ENCODE measurements around the gene HIBCH.
"Not testable (repeated sequence)": the region's sequence is repeated elsewhere in the genome, so short reads cannot be mapped to it uniquely, and the experiment has no call there.

Gene HIBCH

DNA sequence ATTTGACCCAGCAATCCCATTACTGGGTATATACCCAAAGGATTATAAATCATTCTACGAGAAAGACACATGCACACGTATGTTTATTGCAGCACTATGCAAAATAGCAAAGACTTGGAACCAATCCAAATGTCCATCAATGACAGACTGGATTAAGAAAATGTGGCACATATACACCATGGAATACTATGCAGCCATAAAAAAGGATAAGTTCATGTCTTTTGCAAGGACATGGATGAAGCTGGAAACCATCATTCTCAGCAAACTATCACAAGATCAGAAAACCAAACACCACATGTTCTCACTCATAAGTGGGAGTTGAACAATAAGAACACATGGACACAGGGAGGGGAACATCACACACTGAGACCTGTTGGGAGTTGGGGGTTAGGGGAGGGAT is 96.9 kb downstream of the HIBCH start:
- not testable (repeated sequence) for DNase-seq

DNA sequence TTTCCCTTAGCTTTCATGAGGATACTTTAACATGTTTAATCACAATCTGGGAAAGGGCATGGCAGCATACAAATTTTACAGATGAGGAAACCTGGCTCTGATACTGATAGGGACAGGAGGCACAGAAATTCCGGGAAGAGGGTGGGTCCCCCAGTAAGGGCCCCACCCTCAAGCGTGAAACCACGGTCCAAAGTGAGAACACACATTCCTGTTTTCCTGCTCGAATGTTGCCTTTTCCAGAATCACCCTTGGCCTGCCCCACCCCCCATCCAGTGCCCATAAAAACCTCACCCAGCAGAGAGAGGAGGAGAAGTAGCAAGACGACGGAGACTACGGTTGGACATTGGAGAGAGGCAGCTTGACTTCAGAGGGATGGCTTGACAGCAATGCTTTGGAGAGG is 98.2 kb downstream of the HIBCH start:
- DNase-seq, result no peak

- DNase-seq, result no peak
Measured at GRCh38 chr2:190219186-190219585, 100.4 kb downstream of the HIBCH start.

DNA sequence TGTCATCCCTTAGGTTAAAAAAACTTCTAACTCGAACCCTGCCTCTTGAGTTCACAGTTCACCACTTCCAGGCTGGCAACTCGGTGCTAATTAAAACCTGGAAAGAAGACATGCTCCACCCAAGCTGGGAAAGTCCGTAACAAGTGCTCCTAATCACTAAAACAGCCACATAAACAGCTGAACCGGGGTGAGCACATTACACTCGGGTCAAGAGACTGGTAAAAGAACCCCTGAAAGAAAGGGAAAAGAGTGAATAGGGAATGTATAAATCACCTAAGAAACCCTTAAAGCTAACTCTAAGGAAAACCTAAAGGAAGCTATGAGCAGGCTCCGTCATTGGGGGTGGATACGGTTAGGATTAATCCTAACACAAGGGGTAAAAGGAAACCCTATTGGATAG is 102.0 kb downstream of the HIBCH start:
- DNase-seq, result no peak

DNA sequence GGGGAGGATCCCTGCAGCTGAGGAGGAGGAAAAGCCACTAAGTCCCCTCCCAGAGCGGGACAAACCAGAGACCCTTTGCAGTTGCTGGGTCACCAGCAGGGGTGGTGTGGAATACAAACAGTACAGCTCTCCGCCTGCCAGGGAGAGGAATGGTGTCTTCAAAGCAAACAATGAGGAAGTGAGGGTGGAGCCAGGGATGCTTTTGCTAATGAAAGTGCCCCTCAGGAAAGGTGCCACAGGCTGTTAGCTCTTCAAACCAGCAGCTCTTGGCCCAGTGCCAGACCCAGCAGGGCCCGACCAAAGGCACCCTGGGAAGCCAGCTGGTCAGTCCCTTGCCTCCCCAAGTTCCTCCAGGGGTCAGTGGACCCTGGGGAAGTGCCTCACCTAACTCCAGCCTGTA is 102.8 kb downstream of the HIBCH start:
- DNase-seq, result no peak

DNA sequence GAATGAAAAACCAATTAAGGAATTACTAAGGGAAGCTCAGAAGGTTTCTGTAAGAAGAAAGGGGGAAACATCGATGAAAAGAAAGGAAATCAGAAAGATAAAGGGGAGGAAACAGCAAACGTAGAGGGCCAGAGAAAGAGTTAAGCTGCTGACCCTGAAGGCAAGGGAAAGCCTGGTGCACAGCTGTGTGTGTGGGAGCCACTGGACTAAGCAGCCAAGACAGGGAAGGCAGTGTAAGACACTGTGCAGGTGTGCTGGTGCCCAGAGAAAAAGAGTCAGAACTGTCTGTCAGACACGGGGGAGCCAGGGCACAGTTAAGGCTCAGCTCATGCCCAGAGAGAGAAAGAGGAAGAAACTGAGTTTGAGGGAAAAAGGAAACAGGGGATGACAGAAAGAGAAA is 104.0 kb downstream of the HIBCH start:
- no peak for DNase-seq

DNA sequence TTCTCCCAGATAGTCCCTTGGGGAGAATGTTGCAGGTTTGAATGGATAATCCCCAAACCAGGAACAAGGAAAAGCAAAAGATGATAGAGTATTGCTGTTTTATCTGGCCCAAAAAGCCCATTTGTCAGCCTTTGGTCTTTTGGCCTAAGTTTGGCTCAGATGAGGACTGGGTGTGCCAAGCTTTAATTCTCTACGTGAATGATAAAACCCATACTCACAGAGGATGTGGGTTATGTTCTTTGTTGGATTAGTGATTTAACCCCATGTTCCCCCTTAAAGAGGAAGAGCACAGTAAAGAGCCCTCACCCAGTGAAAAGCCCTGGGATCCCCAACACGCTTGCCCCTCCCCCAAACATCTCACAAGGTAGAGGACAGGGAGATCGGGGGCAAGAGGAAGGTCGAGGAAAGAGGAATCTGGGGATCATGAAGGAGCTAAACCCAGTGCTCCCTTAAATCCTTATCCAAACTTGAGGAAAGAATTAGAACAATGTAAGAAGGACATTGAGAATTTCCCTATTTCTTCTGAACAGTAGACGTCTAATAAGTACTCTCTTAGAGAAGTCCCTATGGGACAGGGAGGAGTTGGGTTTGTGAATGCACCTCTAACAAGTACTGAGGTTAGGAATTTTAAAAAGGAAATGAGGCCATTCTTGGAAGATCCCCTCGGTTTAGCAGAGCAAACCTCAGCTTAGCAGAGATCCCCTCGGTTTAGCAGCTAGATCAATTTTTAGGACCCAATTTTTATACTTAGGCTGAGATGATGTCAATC is 105.0 kb downstream of the HIBCH start:
- DNase-seq, result no peak

GRCh38 chr2:190213441-190214335 is 105.9 kb downstream of the HIBCH start:
- DNase-seq, result no peak

DNA sequence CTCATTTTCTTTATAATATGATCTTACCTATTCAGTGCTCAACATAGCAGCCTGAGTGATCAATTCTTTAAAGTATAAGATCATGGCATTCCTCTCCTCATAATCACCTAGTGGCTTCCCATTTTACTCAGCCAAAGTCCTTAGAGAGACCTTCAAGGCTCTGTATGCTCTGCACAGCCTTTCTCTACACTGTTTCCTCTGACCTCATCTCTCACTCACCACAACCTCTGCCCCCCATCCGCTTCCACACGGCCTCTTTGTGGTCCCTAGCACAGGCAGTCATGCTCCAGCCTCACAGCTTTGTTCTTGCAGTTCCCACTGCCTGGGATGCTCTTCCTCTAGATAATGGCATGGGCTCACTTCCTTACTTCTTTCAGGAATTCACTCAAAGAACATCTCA is 109.2 kb downstream of the HIBCH start:
- no peak for DNase-seq

DNA sequence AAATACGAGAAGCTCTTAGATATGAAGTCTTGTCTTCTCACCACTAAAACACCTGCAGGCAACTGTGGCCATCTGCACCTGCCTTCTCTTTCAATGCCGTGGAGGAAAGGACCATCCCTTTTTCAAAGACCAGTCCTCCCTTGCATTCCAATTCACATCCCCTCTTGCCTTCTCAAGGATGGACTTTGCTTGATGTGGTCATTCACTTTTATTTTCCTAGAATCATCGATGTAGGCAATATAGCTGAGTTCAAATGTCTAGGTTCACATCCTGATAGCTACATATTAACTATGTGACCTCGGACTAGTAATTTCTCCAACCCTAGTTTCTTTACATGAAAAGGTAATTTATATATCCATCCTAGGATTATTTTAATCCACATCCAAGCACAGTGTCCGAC is 110.1 kb downstream of the HIBCH start:
- DNase-seq, result no peak

GRCh38 chr2:190207930-190208329 is 111.7 kb downstream of the HIBCH start:
- DNase-seq, result no peak

- DNase-seq, result no peak
Measured at GRCh38 chr2:190205657-190206056, 114.0 kb downstream of the HIBCH start.

- no peak for DNase-seq
Measured at GRCh38 chr2:190202604-190203003, 117.0 kb downstream of the HIBCH start.

GRCh38 chr2:190202018-190202417 is 117.6 kb downstream of the HIBCH start:
- no peak for DNase-seq

- DNase-seq, result no peak
Measured at GRCh38 chr2:190200603-190201002, 119.0 kb downstream of the HIBCH start.

- no peak for DNase-seq
Measured at GRCh38 chr2:190199530-190199929, 120.1 kb downstream of the HIBCH start.

DNA sequence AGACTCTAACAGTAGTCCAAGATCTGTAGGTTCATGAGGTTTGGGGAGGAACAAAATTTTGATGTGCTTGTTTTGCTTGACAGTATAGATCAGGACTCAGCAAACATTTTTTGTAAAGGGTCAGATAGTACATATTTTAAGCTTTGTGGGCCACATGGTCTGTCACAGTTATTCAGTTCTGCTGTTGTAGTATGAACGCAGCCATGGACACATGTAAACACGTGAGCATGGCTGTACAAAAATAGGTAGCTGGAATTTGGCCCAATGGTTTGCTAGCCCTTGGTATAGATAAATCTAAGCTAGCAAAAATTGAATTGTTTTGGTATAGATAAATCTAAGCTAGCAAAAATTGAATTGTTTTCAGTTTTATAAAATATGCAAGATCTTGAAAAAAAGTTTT is 120.5 kb downstream of the HIBCH start:
- DNase-seq, result no peak

DNA sequence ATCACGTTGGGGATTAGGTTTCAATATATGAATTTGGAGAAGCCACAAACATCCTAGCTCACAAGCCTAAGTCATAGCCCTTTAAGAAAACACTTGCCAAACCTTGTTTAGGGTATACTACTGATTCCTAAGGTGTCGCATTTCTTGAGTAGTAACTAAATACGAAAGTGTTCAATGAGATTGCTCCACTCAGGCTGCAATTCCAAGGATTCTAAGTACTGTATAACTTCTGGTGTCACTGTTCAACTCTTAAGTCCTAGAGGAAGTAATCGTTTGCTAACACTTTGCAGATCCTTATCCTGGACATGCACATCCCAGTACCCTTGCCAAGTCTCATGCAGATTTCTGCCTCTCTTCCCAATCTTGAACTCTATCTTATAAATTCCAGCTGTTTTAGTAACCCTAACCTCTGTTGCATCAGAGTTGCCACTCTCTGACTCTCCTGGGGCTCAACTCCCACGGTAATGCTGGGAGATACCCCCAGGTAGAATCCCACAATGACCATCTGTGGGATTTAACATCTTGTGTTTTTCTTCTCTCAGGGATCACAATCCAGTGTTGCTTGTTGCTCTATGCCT is 122.4 kb downstream of the HIBCH start:
- no peak for DNase-seq

GRCh38 chr2:190190507-190191162 is 129.0 kb downstream of the HIBCH start:
- DNase-seq, result no peak

DNA sequence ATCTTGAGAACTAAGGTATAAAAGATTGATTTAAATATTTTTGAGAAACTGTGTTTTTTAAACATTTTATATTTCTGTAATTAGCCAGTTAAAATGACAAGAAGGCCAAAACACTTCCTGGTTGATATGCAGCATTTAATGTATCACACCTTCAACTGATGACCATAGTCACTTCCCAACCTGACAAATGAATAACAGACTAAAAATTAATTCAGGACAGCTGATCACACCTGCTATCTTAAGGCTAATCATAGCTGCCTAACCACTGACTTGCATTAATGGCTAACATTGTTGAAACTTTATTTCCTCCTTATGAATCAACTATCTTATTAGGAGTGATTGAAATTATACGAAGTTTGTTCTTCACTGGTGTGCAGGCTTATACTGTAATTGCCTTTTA is 131.3 kb downstream of the HIBCH start:
- no peak for DNase-seq

GRCh38 chr2:190186238-190186637 is 133.4 kb downstream of the HIBCH start:
- no peak for DNase-seq

DNA sequence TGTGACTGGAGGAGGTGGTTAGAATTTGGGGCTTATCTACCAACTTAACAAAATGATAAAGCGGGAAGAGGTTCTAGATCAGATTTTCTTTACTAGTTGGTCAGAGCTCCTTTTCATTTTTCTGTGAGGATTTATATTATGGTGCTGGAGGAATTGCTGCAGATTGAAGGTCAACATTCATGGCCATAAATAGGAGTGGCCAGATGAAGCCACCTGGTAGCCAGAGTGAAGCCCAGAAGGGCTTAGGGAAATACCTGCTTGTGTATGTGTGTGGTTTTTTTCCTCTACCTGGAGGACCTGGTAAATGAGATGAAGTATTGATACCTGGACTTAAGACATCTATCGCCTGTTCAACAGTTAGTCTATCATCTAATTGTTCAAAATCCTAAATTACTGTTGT is 134.2 kb downstream of the HIBCH start:
- DNase-seq, result no peak

GRCh38 chr2:190184460-190184859 is 135.2 kb downstream of the HIBCH start:
- DNase-seq, result no peak
